Coronary artery (tissue), 2 donors: ENCODE data around the gene NBAS.
"Not testable (repeated sequence)": the region's sequence is repeated elsewhere in the genome, so short reads cannot be mapped to it uniquely, and the experiment has no call there.

Experiments
- DNase-seq: peaks from one replicate; pipeline ENCODE4 v3.0.0-alpha.2; 2017; ENCODE audit warnings: low spot score
- H3K27ac ChIP-seq, 2 donors: fragments of 200-600 bp; sonication (generic); one replicate each; pipeline ENCODE4 v1.5.1; 2016 to 2019
- H3K4me3 ChIP-seq: fragments of 200-600 bp; sonication (generic); 2 replicates; pipeline ENCODE4 v1.5.1; 2016; ENCODE audit warnings: mild to moderate bottlenecking, moderate library complexity
- TF ChIP-seq, protein P1 (sequence below): fragments of 200-600 bp; sonication (generic); IDR thresholded peaks from one replicate; pipeline ENCODE4 v1.5.1; 2019; ENCODE audit warnings: antibody characterized with exemption

Gene NBAS

DNA sequence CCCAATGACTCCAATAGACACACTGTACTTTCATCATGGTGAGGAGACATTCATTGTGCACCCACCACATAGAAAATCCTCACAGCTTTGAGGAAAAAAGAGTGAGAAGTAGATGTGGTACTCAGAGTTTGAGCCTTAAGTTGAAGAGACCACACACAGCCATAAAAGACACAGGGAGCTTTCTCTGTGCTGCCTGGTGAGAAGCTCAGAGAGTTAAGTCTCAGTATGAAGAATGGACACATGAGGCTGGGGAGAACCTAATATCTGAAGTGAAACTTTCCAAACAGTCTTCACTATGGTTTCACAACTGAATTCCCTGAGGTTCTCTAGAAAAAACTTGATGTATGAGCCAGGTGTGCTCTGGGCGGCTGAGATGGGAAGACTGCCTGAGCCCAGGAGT, 237.9 kb downstream of the NBAS start:
- H3K4me3 ChIP-seq: no peak overlapping the region
- no peak overlapping the region for H3K27ac ChIP-seq
- TF ChIP-seq, protein P1, sequence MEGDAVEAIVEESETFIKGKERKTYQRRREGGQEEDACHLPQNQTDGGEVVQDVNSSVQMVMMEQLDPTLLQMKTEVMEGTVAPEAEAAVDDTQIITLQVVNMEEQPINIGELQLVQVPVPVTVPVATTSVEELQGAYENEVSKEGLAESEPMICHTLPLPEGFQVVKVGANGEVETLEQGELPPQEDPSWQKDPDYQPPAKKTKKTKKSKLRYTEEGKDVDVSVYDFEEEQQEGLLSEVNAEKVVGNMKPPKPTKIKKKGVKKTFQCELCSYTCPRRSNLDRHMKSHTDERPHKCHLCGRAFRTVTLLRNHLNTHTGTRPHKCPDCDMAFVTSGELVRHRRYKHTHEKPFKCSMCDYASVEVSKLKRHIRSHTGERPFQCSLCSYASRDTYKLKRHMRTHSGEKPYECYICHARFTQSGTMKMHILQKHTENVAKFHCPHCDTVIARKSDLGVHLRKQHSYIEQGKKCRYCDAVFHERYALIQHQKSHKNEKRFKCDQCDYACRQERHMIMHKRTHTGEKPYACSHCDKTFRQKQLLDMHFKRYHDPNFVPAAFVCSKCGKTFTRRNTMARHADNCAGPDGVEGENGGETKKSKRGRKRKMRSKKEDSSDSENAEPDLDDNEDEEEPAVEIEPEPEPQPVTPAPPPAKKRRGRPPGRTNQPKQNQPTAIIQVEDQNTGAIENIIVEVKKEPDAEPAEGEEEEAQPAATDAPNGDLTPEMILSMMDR: no peak
- DNase-seq: no peak

DNA sequence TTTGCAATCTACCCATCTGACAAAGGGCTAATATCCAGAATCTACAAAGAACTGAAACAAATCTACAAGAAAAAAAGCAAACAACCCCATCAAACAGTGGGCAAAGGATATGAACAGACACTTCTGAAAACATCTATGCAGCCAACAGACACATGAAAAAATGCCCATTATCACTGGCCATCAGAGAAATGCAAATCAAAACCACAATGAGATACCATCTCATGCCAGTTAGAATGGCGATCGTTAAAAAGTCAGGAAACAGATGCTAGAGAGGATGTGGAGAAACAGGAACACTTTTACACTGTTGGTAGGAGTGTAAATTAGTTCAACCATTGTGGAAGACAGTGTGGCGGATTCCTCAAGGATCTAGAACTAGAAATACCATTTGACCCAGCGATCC, 239.7 kb downstream of the NBAS start:
- not testable (repeated sequence) for DNase-seq, H3K4me3 ChIP-seq, H3K27ac ChIP-seq

DNA sequence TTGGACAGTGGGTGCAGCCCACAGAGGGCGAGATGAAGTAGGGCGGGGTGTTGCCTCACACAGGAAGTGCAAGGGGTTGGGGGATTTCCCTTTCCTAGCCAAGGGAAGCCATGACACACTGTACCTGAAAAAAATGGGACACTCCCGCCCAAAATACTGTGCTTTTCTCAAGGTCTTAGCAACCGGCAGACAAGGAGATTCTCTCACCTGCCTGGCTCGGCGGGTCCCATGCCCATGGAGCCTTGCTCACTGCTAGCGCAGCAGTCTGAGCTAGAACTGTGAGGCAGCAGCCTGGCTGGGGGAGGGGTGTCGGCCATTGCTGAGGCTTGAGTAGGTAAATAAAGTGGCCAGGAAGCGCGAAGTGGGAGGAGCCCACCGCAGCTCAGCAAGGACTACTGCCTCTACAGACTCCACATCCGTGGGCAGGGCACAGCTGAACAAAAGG, 244.7 kb downstream of the NBAS start:
- Histone ChIP-seq H3K4me3 (no peak overlapping the region), H3K27ac (no peak overlapping the region)
- TF ChIP-seq, protein P1: no peak
- DNase-seq: no peak

DNA sequence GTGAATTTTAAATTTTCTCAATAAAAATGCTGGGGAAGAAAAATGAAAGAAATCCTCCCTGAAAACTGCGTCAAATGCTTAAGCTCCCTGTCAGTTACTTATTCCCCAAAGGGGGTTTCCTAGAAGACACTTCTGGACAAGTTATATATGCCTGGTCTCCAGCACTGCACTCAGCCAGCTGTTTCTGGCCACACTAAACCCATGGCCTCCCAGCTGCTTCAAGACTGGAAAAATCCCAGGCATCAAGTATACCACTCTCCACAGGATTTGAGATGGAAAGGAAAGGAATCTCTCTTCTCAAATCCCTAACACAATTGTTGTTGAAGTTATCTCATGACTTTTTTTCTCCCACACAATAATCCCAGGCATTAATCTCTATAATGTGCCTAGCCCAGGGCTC, 245.7 kb downstream of the NBAS start:
- no peak for DNase-seq
- no peak overlapping the region for H3K27ac ChIP-seq

DNA sequence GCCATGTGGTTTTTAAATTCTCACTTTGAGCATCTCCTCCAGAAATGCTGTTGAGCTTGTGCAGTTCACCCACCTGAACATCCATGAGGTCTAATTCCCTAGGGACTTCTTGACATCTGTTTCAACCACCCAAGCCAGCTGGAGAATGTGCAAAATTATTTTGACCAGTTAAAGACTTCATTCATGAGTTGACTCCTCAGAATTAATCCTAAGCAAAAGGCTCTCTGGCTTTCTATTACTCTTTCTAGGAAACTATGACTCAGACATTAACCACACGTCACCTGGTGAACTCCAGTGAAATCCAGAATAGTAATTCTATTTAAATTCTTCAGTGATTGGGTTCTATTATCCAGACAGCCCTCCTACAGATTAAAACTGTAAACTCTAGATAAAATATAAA, 247.5 kb downstream of the NBAS start:
- Histone ChIP-seq H3K4me3 (no peak overlapping the region), H3K27ac (no peak overlapping the region)
- TF ChIP-seq, protein P1: no peak
- no peak for DNase-seq

More for the DNA sequence above, 245.7 kb downstream of the NBAS start:
- no peak overlapping the region for H3K4me3 ChIP-seq
- TF ChIP-seq, protein P1: no peak

DNA sequence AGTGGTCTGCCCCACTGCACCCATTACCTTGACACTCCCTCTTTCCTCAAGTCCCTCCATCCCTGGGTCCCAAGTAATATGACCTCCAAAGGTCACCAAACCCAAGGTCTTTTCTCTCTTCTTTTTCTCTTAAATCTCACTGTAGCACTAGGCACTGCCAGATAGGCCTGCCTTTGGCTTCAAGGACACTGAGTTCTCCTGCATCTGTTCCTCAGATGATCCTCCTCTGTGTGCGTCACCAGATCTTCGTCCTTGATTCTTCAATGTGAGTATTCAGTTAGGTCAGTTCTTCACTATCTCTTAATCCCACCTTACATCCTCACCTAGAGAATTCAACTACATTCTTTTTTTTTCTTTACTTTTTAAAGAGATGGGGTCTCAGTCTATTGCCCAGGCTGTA, 249.2 kb downstream of the NBAS start:
- TF ChIP-seq, protein P1: no peak
- no peak overlapping the region for H3K27ac ChIP-seq
- DNase-seq: no peak
- H3K4me3 ChIP-seq: no peak overlapping the region

DNA sequence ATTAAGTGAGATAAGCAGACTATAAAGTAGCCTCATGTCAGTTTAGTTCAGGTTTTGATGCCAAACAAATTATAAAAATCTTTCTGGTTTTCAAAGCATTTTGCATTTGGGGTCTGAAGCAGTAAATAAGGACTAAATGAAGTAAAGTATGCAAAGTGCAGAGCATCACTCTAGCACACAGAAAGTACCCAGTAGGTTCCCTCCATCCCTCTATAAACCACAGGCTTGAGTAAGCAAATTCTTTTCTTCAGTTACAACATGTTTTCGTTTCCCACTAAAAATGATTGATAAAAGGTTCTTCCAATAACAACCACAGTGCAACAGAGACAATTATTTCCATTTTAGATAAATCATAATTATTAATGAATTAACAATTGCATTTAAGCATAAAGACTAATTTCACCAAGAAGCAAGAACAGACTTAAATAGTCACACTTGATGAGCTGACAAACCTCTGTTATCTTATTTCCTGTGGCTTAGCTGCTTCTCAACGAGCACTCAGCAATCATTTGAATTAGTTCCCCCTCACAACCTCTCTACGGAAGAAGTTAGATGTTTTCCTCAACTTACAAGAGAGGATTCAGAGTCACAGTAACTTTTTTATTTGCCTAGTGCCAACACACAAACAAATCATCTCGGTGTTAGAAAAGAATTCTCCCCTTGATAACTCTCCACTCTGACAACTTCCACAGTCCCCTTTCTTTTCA, 249.8 kb downstream of the NBAS start:
- Histone ChIP-seq H3K27ac (no peak overlapping the region), H3K4me3 (no peak overlapping the region)
- TF ChIP-seq, protein P1: no peak
- no peak for DNase-seq
